SK-N-SH treated with all-trans-retinoic acid at 6 μM for 48 hours (cell line): Measurements from ENCODE around the gene MYO9B.
A peak's percentile ranks its signal among the peaks of the same experiment; 100 is the strongest.

Experiments used
- ATAC-seq: fragments of 200-7000 bp; cut with Tn5 transposase; 3 replicates; pipeline ENCODE4 v1.9.1; 2020; ENCODE audit warnings: mild to moderate bottlenecking, moderate library complexity
- ARNTL ChIP-seq: fragments of 450-650 bp; formaldehyde crosslinking; IDR thresholded peaks from 2 replicates; pipeline ENCODE4 v1.5.0; 2020; ENCODE audit warnings: low read depth, mild to moderate bottlenecking, moderate library complexity, borderline replicate concordance
- BACH2 ChIP-seq: fragments of 250-450 bp; sonication (Bioruptor Pico); IDR thresholded peaks from 2 replicates; pipeline ENCODE4 v1.9.0; 2021; ENCODE audit warnings: mild to moderate bottlenecking, borderline replicate concordance
- CSDC2 ChIP-seq: fragments of 250-450 bp; sonication (Bioruptor Pico); IDR thresholded peaks from 2 replicates; pipeline ENCODE4 v1.5.0; 2020; ENCODE audit warnings: mild to moderate bottlenecking, moderate library complexity
- ESRRG ChIP-seq: fragments of 250-450 bp; sonication (Bioruptor Pico); IDR thresholded peaks from 2 replicates; pipeline ENCODE4 v1.6.1; 2021; ENCODE audit warnings: mild to moderate bottlenecking
- GLIS3 ChIP-seq: fragments of 250-450 bp; sonication (Bioruptor Pico); IDR thresholded peaks from 2 replicates; pipeline ENCODE4 v1.5.0; 2020; ENCODE audit warnings: mild to moderate bottlenecking, moderate library complexity
- PPARA ChIP-seq: fragments of 250-450 bp; sonication (Bioruptor Pico); IDR thresholded peaks from 2 replicates; pipeline ENCODE4 v1.5.0; 2020; ENCODE audit warnings: mild to moderate bottlenecking, borderline replicate concordance
- RARB ChIP-seq: fragments of 250-450 bp; sonication (Bioruptor Pico); IDR thresholded peaks from 2 replicates; pipeline ENCODE4 v1.8.0; 2021; ENCODE audit warnings: mild to moderate bottlenecking, moderate library complexity
- SNAI2 ChIP-seq: fragments of 250-450 bp; sonication (Bioruptor Pico); IDR thresholded peaks from 2 replicates; pipeline ENCODE4 v1.5.0; 2020; ENCODE audit warnings: mild to moderate bottlenecking, moderate library complexity
- TCF4 ChIP-seq: fragments of 250-450 bp; sonication (Bioruptor Pico); IDR thresholded peaks from 2 replicates; pipeline ENCODE4 v1.8.0; 2021; ENCODE audit warnings: mild to moderate bottlenecking, moderate library complexity, borderline replicate concordance
- TOX ChIP-seq: fragments of 250-450 bp; sonication (Bioruptor Pico); IDR thresholded peaks from 2 replicates; pipeline ENCODE4 v1.8.0; 2021; ENCODE audit warnings: mild to moderate bottlenecking, moderate library complexity, borderline replicate concordance
- ZC3H10 ChIP-seq: fragments of 250-450 bp; sonication (Bioruptor Pico); IDR thresholded peaks from 2 replicates; pipeline ENCODE4 v1.5.1; 2021; ENCODE audit warnings: mild to moderate bottlenecking, moderate library complexity
- ZFP3 ChIP-seq: fragments of 250-450 bp; sonication (Bioruptor Pico); IDR thresholded peaks from 2 replicates; pipeline ENCODE4 v1.5.0; 2020; ENCODE audit warnings: mild to moderate bottlenecking, moderate library complexity
- ZFP30 ChIP-seq: fragments of 450-650 bp; formaldehyde crosslinking; IDR thresholded peaks from 2 replicates; pipeline ENCODE4 v1.5.0; 2022; ENCODE audit warnings: mild to moderate bottlenecking, moderate library complexity
- ZNF565 ChIP-seq: fragments of 450-650 bp; formaldehyde crosslinking; conservative IDR thresholded peaks from 2 replicates; pipeline ENCODE4 v1.5.0; 2020; ENCODE audit warnings: low read depth, mild to moderate bottlenecking, moderate library complexity
- ZNF70 ChIP-seq: fragments of 450-650 bp; formaldehyde crosslinking; IDR thresholded peaks from 2 replicates; pipeline ENCODE4 v1.5.0; 2020; ENCODE audit warnings: mild to moderate bottlenecking, moderate library complexity
- ZNF8 ChIP-seq: fragments of 450-650 bp; formaldehyde crosslinking; IDR thresholded peaks from 2 replicates; pipeline ENCODE4 v1.5.0; 2020; ENCODE audit warnings: mild to moderate bottlenecking, moderate library complexity
- TF ChIP-seq, protein P1 (sequence below): fragments of 250-450 bp; sonication (Bioruptor Pico); IDR thresholded peaks from 2 replicates; pipeline ENCODE4 v1.5.0; 2020; ENCODE audit warnings: mild to moderate bottlenecking, moderate library complexity
- TF ChIP-seq, protein P2 (sequence below): fragments of 250-450 bp; sonication (Bioruptor Pico); IDR thresholded peaks from 2 replicates; pipeline ENCODE4 v1.8.0; 2020; ENCODE audit warnings: mild to moderate bottlenecking, moderate library complexity, borderline replicate concordance
- TF ChIP-seq, protein P3 (sequence below): fragments of 250-450 bp; sonication (Bioruptor Pico); IDR thresholded peaks from 2 replicates; pipeline ENCODE4 v1.8.0; 2021; ENCODE audit warnings: low read depth, mild to moderate bottlenecking, moderate library complexity, borderline replicate concordance
- TF ChIP-seq, protein P4 (sequence below): fragments of 250-450 bp; sonication (Bioruptor Pico); IDR thresholded peaks from 2 replicates; pipeline ENCODE4 v1.5.1; 2021; ENCODE audit warnings: mild to moderate bottlenecking, moderate library complexity
- TF ChIP-seq, protein P5 (sequence below): fragments of 250-450 bp; sonication (Bioruptor Pico); IDR thresholded peaks from 2 replicates; pipeline ENCODE4 v1.5.1; 2020; ENCODE audit warnings: low read depth, mild to moderate bottlenecking, moderate library complexity

The MYO9B gene

DNA sequence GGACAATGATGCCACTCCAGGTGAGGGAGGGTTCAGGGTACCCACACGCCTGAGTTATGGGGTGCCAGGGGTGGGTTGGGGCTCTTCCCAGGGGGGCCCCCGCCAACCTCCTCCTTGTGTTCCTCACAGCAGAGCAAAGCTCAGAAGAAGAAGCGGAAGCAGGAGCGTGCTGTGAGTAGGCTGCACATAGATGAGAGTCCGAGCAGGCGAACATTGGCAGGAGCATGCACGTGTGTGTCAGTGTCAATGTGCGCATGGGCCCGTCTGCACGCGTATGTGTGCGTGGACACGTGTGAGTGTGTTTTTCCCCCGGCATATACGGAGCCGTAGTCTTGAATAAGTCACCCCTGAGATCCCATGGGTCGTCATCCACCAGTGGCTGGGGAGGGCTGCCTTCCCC, 127.1 kb downstream of the MYO9B start:
- ATAC-seq: no peak
- no peak for TF ChIP-seq GLIS3 (CRISPR knock-in tag)
- no peak for TF ChIP-seq ESRRG (CRISPR knock-in tag)
- no peak for TF ChIP-seq TCF4 (CRISPR knock-in tag)
- no peak for TF ChIP-seq TOX (CRISPR knock-in tag)
- TF ChIP-seq ZNF565: no peak
- TF ChIP-seq ARNTL (CRISPR knock-in tag): no peak
- TF ChIP-seq, protein P1, sequence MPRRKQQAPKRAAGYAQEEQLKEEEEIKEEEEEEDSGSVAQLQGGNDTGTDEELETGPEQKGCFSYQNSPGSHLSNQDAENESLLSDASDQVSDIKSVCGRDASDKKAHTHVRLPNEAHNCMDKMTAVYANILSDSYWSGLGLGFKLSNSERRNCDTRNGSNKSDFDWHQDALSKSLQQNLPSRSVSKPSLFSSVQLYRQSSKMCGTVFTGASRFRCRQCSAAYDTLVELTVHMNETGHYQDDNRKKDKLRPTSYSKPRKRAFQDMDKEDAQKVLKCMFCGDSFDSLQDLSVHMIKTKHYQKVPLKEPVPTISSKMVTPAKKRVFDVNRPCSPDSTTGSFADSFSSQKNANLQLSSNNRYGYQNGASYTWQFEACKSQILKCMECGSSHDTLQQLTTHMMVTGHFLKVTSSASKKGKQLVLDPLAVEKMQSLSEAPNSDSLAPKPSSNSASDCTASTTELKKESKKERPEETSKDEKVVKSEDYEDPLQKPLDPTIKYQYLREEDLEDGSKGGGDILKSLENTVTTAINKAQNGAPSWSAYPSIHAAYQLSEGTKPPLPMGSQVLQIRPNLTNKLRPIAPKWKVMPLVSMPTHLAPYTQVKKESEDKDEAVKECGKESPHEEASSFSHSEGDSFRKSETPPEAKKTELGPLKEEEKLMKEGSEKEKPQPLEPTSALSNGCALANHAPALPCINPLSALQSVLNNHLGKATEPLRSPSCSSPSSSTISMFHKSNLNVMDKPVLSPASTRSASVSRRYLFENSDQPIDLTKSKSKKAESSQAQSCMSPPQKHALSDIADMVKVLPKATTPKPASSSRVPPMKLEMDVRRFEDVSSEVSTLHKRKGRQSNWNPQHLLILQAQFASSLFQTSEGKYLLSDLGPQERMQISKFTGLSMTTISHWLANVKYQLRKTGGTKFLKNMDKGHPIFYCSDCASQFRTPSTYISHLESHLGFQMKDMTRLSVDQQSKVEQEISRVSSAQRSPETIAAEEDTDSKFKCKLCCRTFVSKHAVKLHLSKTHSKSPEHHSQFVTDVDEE: no peak
- no peak for TF ChIP-seq RARB (CRISPR knock-in tag)
- TF ChIP-seq ZNF8 (CRISPR knock-in tag): no peak
- TF ChIP-seq, protein P2, sequence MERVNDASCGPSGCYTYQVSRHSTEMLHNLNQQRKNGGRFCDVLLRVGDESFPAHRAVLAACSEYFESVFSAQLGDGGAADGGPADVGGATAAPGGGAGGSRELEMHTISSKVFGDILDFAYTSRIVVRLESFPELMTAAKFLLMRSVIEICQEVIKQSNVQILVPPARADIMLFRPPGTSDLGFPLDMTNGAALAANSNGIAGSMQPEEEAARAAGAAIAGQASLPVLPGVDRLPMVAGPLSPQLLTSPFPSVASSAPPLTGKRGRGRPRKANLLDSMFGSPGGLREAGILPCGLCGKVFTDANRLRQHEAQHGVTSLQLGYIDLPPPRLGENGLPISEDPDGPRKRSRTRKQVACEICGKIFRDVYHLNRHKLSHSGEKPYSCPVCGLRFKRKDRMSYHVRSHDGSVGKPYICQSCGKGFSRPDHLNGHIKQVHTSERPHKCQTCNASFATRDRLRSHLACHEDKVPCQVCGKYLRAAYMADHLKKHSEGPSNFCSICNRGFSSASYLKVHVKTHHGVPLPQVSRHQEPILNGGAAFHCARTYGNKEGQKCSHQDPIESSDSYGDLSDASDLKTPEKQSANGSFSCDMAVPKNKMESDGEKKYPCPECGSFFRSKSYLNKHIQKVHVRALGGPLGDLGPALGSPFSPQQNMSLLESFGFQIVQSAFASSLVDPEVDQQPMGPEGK (CRISPR knock-in tag): no peak
- no peak for TF ChIP-seq BACH2 (CRISPR knock-in tag)
- TF ChIP-seq CSDC2 (CRISPR knock-in tag): no peak
- TF ChIP-seq, protein P3, sequence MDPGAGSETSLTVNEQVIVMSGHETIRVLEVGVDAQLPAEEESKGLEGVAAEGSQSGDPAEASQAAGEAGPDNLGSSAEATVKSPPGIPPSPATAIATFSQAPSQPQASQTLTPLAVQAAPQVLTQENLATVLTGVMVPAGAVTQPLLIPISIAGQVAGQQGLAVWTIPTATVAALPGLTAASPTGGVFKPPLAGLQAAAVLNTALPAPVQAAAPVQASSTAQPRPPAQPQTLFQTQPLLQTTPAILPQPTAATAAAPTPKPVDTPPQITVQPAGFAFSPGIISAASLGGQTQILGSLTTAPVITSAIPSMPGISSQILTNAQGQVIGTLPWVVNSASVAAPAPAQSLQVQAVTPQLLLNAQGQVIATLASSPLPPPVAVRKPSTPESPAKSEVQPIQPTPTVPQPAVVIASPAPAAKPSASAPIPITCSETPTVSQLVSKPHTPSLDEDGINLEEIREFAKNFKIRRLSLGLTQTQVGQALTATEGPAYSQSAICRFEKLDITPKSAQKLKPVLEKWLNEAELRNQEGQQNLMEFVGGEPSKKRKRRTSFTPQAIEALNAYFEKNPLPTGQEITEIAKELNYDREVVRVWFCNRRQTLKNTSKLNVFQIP (CRISPR knock-in tag): no peak
- TF ChIP-seq ZFP3 (CRISPR knock-in tag): no peak

DNA sequence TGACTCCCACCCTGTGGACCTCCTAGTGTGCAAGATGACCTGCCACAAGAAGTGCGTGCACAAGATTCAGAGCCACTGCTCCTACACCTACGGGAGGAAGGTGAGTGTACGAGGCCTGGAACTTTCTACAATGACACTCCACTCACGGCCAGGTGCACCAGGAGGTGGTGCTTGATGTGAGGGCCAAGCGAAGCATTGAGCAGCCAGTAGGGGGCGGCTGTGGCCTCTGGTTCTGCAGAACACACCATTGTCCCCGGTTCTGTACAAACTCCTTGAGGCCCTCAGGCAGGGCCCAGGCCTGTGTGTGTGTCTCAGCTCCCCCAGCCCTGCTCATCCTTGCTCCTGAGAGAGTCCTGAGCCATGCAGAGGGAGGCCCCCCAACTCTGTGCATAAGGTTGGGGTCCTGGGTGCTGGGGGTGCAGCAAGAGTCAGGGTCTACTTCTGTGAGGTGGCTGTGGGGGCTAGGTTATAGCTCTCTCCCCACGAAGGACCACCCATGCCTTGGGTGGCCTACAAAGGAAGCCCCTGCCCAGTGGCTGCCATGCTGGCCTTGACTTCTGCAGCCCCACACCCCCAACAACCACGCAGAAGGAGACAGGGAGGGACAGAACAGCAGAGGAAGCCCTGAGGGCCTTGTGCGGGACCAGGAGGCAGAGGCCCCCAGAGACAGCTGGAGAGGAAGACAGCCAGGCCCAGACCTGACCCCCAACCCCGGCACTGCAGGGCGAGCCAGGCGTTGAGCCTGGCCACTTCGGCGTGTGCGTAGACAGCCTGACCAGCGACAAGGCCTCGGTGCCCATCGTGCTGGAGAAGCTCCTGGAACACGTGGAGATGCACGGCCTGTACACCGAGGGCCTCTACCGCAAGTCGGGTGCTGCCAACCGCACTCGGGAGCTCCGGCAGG, 129.9 kb downstream of the MYO9B start:
- ATAC-seq: peak; percentile 79
- TF ChIP-seq, protein P3 (CRISPR knock-in tag): no peak
- TF ChIP-seq TCF4 (CRISPR knock-in tag): no peak
- TF ChIP-seq, protein P1: no peak
- no peak for TF ChIP-seq PPARA (CRISPR knock-in tag)
- TF ChIP-seq SNAI2: no peak
- no peak for TF ChIP-seq ESRRG (CRISPR knock-in tag)
- TF ChIP-seq ZC3H10 (CRISPR knock-in tag): no peak
- TF ChIP-seq BACH2 (CRISPR knock-in tag): no peak
- no peak for TF ChIP-seq RARB (CRISPR knock-in tag)
- TF ChIP-seq CSDC2 (CRISPR knock-in tag): no peak
- TF ChIP-seq ZFP30: no peak
- TF ChIP-seq TOX (CRISPR knock-in tag): no peak
- no peak for TF ChIP-seq ZFP3 (CRISPR knock-in tag)
- no peak for TF ChIP-seq GLIS3 (CRISPR knock-in tag)
- TF ChIP-seq ZNF70 (CRISPR knock-in tag): no peak
- no peak for TF ChIP-seq ZNF565
- TF ChIP-seq, protein P4, sequence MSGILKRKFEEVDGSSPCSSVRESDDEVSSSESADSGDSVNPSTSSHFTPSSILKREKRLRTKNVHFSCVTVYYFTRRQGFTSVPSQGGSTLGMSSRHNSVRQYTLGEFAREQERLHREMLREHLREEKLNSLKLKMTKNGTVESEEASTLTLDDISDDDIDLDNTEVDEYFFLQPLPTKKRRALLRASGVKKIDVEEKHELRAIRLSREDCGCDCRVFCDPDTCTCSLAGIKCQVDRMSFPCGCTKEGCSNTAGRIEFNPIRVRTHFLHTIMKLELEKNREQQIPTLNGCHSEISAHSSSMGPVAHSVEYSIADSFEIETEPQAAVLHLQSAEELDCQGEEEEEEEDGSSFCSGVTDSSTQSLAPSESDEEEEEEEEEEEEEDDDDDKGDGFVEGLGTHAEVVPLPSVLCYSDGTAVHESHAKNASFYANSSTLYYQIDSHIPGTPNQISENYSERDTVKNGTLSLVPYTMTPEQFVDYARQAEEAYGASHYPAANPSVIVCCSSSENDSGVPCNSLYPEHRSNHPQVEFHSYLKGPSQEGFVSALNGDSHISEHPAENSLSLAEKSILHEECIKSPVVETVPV (CRISPR knock-in tag): no peak
- TF ChIP-seq, protein P5, sequence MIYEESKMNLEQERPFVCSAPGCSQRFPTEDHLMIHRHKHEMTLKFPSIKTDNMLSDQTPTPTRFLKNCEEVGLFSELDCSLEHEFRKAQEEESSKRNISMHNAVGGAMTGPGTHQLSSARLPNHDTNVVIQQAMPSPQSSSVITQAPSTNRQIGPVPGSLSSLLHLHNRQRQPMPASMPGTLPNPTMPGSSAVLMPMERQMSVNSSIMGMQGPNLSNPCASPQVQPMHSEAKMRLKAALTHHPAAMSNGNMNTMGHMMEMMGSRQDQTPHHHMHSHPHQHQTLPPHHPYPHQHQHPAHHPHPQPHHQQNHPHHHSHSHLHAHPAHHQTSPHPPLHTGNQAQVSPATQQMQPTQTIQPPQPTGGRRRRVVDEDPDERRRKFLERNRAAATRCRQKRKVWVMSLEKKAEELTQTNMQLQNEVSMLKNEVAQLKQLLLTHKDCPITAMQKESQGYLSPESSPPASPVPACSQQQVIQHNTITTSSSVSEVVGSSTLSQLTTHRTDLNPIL (CRISPR knock-in tag): no peak
